Lower leg skin (tissue), 4 donors: Measurements from ENCODE around the gene TAOK2. TPM values are rescaled to one million over a fixed set of nuclear protein-coding genes. Genes with fewer than 3 reads are reported as not detected.

Source experiments
- DNase-seq, 2 donors: peaks; one replicate each; pipeline ENCODE4 v3.0.0-alpha.2; 2019; ENCODE audit warnings: low spot score in 2 of 2
- H3K4me3 ChIP-seq: fragments of 200-600 bp; sonication (generic); 2 replicates; pipeline ENCODE4 v1.5.1; 2017; ENCODE audit warnings: mild to moderate bottlenecking, low read depth; ENCODE audit not compliant: poor library complexity, severe bottlenecking
- POLR2A ChIP-seq, 2 donors: fragments of 450-650 bp; IDR thresholded peaks; one replicate each; pipeline ENCODE4 v1.6.1; 2016 to 2017; ENCODE audit warnings: antibody characterized with exemption in 2 of 2, mild to moderate bottlenecking in 1 of 2, moderate library complexity in 1 of 2
- WGBS, 2 donors: methylation state at CpG; one replicate each; pipeline ENCODE4 v1.1.5; 2018; 5-methylcytosine and 5-hydroxymethylcytosine counted together
- intact Hi-C: fragments of 100-400 bp; cut with DNase I; formaldehyde crosslinking; loops from one replicate; pipeline ENCODE4 v1.15.0; 2023; ENCODE audit warnings: low total_unique reads
- total RNA-seq, 4 donors: library from RNA; depleted of rRNA; stranded (reverse); fragments of >200 nt; gene quantifications; one replicate each; pipeline ENCODE4 v1.1.0, GENCODE V29; 2016
- TF ChIP-seq, protein P1 (sequence below), 3 donors: fragments of 450-650 bp; IDR thresholded peaks; one replicate each; pipeline ENCODE4 v1.5.1; 2016; ENCODE audit warnings: antibody characterized with exemption in 3 of 3, mild to moderate bottlenecking in 3 of 3, moderate library complexity in 2 of 3

The TAOK2 gene
- total RNA-seq, 4 donors from 2014 or later = 35.5 to 47.9 (median 38.1) TPM

DNA sequence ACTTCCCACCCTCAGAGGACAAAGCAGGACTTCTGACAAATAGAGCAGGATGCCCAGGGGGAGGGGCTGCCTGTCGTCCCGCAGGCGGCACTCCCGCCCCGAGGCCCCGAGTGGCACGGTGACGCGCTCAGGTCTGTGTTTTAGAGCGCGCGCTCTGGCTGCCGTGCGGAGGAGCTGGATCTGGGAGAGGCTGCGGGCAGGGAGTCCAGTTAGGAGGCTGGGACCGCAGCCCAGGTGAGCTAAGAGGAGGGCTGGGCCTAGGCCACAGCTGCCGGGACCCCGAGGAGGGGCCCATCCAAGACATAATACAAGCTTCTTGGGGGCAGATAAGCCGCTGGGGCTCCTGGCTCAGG is 30.7 kb downstream of the TAOK2 start:
- TF ChIP-seq, protein P1, sequence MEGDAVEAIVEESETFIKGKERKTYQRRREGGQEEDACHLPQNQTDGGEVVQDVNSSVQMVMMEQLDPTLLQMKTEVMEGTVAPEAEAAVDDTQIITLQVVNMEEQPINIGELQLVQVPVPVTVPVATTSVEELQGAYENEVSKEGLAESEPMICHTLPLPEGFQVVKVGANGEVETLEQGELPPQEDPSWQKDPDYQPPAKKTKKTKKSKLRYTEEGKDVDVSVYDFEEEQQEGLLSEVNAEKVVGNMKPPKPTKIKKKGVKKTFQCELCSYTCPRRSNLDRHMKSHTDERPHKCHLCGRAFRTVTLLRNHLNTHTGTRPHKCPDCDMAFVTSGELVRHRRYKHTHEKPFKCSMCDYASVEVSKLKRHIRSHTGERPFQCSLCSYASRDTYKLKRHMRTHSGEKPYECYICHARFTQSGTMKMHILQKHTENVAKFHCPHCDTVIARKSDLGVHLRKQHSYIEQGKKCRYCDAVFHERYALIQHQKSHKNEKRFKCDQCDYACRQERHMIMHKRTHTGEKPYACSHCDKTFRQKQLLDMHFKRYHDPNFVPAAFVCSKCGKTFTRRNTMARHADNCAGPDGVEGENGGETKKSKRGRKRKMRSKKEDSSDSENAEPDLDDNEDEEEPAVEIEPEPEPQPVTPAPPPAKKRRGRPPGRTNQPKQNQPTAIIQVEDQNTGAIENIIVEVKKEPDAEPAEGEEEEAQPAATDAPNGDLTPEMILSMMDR (IDR thresholded peaks at IDR 0.05) = no peak
- WGBS, 2 donors = 60 to 64% methylated on average over 19 of the region's 19 CpGs
- no peak for DNase-seq
- intact Hi-C loops = no loop called here
- H3K4me3 ChIP-seq = no peak overlapping the region

DNA sequence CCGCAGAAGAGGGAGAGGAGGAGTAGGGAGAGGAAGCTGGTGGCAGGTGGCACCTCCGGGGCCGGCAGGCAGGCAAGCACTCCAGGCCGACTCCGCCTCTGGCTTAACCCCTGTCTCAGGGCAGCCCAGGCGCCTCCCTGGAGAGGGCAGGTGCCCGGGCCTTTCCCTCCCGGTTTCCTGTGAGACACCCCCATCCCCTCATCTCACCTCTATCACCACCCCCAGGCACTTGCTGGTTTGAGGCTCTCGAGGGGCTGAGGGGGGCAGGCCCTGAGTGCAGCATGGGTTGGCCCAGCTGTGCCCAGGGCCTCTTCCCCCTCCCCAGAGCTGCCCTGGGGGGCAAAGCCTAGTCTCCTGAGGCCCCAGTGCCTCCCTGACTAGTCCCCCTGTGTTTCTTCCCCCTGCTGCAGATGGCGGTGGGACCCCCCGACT is 31.2 kb downstream of the TAOK2 start:
- WGBS, 2 donors = 58 to 62% methylated on average over 5 to 9 of the region's 11 CpGs
- intact Hi-C loops = no loop called here
- H3K4me3 ChIP-seq = no peak overlapping the region
- TF ChIP-seq, protein P1 (IDR thresholded peaks at IDR 0.05) = no peak
- no peak for TF ChIP-seq POLR2A (IDR thresholded peaks at IDR 0.05)
- no peak for DNase-seq

DNA sequence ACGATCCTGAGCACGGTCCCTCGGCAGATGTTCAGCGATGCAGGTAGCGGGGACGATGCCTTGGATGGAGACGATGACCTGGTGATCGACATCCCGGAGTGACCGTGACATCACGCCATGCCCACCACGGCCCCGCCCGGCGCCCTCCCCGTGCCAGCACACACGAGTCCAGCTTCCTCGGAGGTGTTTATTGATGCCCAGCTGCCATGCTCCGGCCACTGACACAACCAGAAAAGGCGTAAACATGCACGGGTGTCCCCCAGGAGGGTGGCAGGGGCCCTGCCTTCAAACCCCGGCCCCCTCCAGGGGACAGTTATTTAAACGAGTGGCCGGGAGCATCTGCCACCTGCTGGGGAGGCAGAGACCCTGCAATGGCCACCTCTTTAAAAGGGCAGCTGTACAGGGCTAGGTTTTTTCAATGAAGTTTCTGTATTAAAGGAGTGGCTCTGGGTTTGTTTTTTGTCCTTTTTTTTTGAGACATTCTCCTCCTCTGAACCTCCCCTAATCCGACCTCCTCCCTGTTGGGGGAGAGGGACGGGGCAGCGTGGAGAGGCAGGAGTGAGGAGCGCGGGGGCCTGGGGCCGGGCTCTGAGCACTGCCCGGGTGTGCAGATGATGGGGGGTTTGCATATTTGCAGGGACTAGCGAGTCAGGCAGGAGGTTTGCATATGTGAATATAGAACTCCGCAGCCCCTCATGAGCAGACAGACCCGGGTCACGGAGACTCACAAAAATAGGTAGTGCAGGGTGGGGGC is 31.9 kb downstream of the TAOK2 start:
- no peak for TF ChIP-seq POLR2A (IDR thresholded peaks at IDR 0.05)
- TF ChIP-seq, protein P1 (IDR thresholded peaks at IDR 0.05) = no peak
- DNase-seq = no peak
- H3K4me3 ChIP-seq = no peak overlapping the region
- 56 to 61% methylated on average over 35 of the region's 35 CpGs for WGBS, 2 donors
- intact Hi-C loops = no loop called here

DNA sequence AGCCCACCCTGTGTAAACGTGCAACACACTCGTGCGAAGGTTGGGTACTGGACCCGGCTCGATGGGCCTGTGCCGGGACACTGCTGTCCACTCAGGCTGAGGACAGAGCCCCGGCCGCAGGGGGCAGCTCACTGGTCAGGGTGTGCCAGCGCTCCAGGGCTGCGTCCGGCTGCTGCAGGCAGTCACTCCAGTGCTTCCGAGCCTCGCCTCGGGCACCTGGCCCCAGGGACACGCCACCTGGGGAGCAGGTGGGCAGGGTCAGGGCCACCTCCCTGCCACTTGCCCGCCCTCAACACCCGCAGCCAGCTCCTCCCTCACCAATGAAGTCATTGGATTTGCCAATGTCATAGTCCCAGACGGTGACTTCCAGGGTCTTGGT is 32.4 kb downstream of the TAOK2 start:
- intact Hi-C loops = no loop called here
- TF ChIP-seq POLR2A (IDR thresholded peaks at IDR 0.05) = no peak
- TF ChIP-seq, protein P1 (IDR thresholded peaks at IDR 0.05) = no peak
- DNase-seq = no peak
- H3K4me3 ChIP-seq = no peak overlapping the region
- 69 to 72% methylated on average over 8 to 9 of the region's 18 CpGs for WGBS, 2 donors

DNA sequence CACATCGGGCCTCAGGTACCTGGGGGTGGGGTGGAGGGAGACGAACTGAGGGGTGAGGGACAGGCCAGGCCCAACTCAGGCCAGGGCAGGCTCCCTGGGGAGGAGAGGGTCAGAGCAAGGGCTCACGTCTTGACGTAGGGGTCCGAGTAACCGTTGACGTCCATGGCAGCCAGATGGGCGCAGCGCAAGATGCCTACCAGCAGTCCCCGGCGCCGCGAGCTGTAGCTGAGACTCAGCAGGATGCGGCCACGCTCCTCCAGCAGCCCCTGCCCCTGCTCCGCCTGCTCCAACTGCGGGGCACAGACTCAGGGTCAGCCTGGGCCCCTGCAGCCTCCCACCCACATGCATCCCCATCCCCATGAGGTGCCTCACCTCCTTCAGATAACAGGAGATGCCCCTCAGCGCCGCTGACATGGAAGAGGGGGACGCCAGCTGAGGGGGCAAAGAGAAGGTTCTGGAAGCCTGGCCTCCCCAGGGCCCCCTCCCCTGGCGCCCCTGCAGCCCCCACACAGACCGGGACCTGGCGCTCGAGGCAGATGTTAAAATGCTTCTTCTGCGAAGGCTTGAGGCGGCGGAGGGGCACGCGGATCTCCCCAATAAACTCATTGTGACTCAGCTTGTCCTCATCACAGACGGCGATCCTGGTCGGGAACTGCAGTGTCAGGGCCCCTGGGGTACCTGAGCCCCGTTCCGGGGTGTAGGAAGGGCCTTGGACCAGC is 33.1 kb downstream of the TAOK2 start:
- WGBS, 2 donors = 69 to 78% methylated on average over 17 to 28 of the region's 34 CpGs
- DNase-seq = no peak
- TF ChIP-seq, protein P1 (IDR thresholded peaks at IDR 0.05) = no peak
- TF ChIP-seq POLR2A (IDR thresholded peaks at IDR 0.05) = no peak
- intact Hi-C loops = no loop called here
- no peak overlapping the region for H3K4me3 ChIP-seq
